ENCODE results near the gene MAB21L3. TPM values are rescaled to one million over a fixed set of nuclear protein-coding genes. Genes with fewer than 3 reads are reported as not detected.

The MAB21L3 gene
- total RNA-seq, 4 donors from 2014 or later: 9.7 to 26.6 (median 20.7) TPM

DNA sequence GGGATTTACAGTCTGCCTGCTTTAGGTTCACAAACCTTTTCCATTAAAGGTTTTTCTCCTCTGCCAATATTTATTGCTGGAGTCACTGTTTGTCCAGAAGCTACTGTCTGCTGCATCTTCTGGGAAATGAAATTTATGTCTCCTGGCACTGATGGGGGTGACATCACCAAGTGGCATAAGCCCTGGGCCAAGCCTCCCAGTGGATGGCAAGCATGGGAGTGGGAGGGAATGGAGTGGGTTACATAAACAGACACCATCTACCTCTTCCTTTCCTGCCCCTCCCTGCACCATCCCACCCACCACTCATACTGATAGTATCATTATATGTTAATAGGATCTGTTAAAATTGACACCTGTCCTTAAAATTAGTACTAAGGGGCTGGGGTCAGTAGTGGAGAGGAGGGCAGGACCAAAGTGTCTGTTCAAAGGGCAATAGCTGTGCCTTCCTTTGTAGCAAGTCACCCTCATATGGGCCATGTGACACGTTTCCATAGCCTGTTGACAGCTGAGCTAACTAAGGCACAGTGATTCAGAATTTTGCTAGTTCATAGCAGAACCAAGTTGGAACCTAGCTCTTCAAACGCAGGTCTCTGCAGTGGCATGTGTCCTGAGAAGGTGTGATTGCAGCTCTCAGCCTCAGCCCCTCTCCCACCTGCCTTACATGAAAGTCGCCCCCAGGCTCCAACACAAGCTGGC, 71.0 kb downstream of the MAB21L3 start:
- TF ChIP-seq CTCF (IDR thresholded peaks at IDR 0.05) (no peak), POLR2AphosphoS5 (IDR thresholded peaks at IDR 0.05) (no peak)
- Histone ChIP-seq H3K4me1 (no peaks in the 10 kb centered on the region), H3K27me3 (no peaks in the 10 kb centered on the region), H3K9me3 (no peaks in the 10 kb centered on the region), H3K36me3 (no peaks in the 10 kb centered on the region), H3K4me3 (no peak overlapping the region), H3K27ac (no peak overlapping the region)
- 73% methylated on average over 3 of the region's 3 CpGs for WGBS
- no peak for DNase-seq (ENCODE audit: low spot score in 2 of 2)

Other genes starting within 250 kb of the MAB21L3 start
- gene SLC22A15, start 134.9 kb upstream of the MAB21L3 start, total RNA-seq: 10 to 100 TPM in 2 of 4 donors, 1 to 10 TPM in 2; 7.2 to 19.9 (median 8.8) TPM

All from suprapubic skin (tissue), 4 donors.